ENCODE measurements around the gene TAS1R2. TPM values are rescaled to one million over a fixed set of nuclear protein-coding genes. Genes with fewer than 3 reads are reported as not detected.

Gene TAS1R2
- total and polyA plus RNA-seq, 9 of the 15 experiments (the other 6 are each of a cell fraction or from before 2014, with no cell fraction given), result not detected

- TF ChIP-seq ZNF740 (CRISPR knock-in tag; IDR thresholded peaks at IDR 0.05), result peak; percentile 28; the same call in 1 of the 2 replicates
- no peak for TF ChIP-seq ZNF740 (tag; IDR thresholded peaks at IDR 0.05)
- TF ChIP-seq RNF219 (CRISPR knock-in tag; IDR thresholded peaks at IDR 0.05), result no peak
- no peak for TF ChIP-seq HDAC6 (IDR thresholded peaks at IDR 0.05; ENCODE audit: low read depth, low read length)
- TF ChIP-seq PRPF4 (IDR thresholded peaks at IDR 0.05; ENCODE audit: insufficient read depth, low read depth, low read length, poor library complexity, severe bottlenecking), result no peak
- no peak for TF ChIP-seq NFIX (CRISPR knock-in tag; IDR thresholded peaks at IDR 0.05; ENCODE audit: low read depth)
- TF ChIP-seq BRD4 (IDR thresholded peaks at IDR 0.05), result no peak
- TF ChIP-seq NFE2 (IDR thresholded peaks at IDR 0.05; ENCODE audit: low read depth), result no peak
- peak in 1 of 2 experiments; percentile 21; a peak in 1 of 3 replicates for TF ChIP-seq CBX3 (IDR thresholded peaks at IDR 0.05; ENCODE audit: borderline replicate concordance in 1 of 2, low read length in 2 of 2)
- no peak for TF ChIP-seq ZNF232 (CRISPR knock-in tag; IDR thresholded peaks at IDR 0.05)
- no peak for TF ChIP-seq ILK (tag; IDR thresholded peaks at IDR 0.05; ENCODE audit: borderline replicate concordance, low read depth)
- TF ChIP-seq ZNF583 (CRISPR knock-in tag; IDR thresholded peaks at IDR 0.05), result no peak
- no peak for TF ChIP-seq BCLAF1 (IDR thresholded peaks at IDR 0.05; ENCODE audit: borderline replicate concordance in 1 of 2, control insufficient read depth in 1 of 2, low read depth in 2 of 2, low read length in 1 of 2)
- peak; percentile 73 for TF ChIP-seq ATF1 (CRISPR knock-in tag; IDR thresholded peaks at IDR 0.05)
- peak; percentile 85 for TF ChIP-seq ATF1 (tag; IDR thresholded peaks at IDR 0.05)
- no peak for TF ChIP-seq SRSF9 (IDR thresholded peaks at IDR 0.05; ENCODE audit: borderline replicate concordance, low read depth, low read length)
- TF ChIP-seq PHF8 (IDR thresholded peaks at IDR 0.05; ENCODE audit: borderline replicate concordance, low read length), result no peak
- TF ChIP-seq ZBTB2 (IDR thresholded peaks at IDR 0.05), result no peak
- TF ChIP-seq TCF7L2 (IDR thresholded peaks at IDR 0.05; ENCODE audit: low read depth, low read length), result no peak
These were observed 5.0 kb downstream of the TAS1R2 start (continued) for GRCh38 chr1:18854331-18855025.
